HG03521 (cell line): Measurements from ENCODE around the gene SIK3.

ENCODE experiments used
- ATAC-seq: cut with Tn5 transposase; IDR thresholded peaks from one replicate; pipeline ENCODE4 v1.9.1; 2021; ENCODE audit warnings: mild to moderate bottlenecking, moderate library complexity; ENCODE audit not compliant: unreplicated experiment

SIK3 gene

GRCh38 chr11:116972691-116973090, 125.5 kb downstream of the SIK3 start:
- no peak for ATAC-seq

DNA sequence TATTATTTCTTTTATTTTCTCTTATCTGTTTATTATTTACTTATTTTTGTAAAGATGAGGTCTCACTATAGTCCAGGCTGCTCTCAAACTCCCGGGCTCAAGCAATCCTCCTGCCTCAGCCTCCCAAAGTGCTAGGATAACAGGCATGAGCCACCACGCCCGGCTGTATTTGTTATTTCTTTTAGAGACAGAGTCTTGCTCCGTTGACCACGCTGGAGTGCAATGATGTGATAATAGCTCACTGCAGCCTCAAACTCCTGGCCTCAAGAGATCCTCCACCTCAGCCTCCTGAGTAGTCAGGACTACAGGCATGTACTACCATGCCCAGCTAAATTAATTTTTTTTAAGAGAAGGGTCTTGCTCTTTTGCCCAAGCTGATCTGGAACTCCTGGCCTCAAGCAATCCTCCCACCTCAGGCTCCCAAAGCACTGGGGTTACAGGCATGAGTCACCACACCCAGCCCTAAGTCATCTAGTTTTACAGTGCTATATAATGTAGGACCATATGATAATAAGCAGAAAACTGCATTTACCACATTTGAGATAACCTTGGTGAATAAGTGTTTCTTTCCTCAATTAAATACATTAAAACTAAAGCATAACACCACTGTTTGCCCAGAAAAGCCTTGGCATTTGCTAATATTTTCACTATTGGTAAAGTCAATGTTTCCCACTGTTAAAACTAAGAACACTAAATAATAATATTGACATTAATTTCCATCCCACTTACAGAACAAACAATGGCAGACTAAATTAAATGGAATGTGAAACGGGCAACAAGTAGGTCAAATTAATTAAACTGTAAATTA, 127.5 kb downstream of the SIK3 start:
- no peak for ATAC-seq

- no peak for ATAC-seq
These were observed 128.5 kb downstream of the SIK3 start for GRCh38 chr11:116969694-116970093.

- no peak for ATAC-seq
These were observed 134.0 kb downstream of the SIK3 start for GRCh38 chr11:116964269-116964668.

- no peak for ATAC-seq
These were observed 134.4 kb downstream of the SIK3 start for GRCh38 chr11:116963813-116964212.

DNA sequence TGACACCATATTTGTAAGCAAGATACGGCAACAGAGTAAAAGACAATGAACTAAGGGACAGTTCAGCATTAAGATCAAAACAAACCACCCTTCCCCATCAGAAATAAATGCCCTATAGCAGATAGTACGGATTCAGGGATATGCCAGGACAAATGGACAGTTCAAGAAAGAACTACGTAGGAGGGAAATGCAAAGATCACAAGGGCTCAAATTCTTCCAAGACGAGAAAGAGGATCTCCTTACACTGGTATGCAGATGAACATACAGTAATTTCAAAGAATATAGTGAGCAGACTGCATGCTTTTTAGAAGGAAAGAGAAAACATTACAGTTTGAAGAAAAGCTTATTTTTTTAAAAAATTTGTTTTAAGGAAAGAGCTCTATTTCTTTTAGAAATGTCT, 136.1 kb downstream of the SIK3 start:
- no peak for ATAC-seq

DNA sequence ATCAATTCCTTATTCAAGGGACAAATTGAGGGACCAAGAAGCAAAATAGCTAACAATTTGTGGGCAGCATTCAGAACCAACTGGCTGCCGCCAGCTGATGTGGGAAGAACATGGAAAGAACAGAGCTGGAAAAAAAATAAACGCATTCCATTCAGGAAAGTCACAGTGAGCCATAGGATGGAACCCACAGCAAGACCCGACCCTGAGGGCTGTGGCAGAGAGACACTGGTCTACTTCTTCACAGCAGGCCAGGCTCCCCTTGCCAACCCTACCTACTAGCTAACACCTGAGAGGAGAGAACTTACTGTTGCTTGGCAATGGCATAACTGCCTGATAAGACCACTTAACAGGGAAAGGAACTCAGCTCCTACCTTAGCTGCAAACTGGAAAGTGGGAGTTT, 137.3 kb downstream of the SIK3 start:
- no peak for ATAC-seq

- no peak for ATAC-seq
These were observed 140.0 kb downstream of the SIK3 start for GRCh38 chr11:116958246-116958645.

- no peak for ATAC-seq
These were observed 142.3 kb downstream of the SIK3 start for GRCh38 chr11:116955949-116956348.

DNA sequence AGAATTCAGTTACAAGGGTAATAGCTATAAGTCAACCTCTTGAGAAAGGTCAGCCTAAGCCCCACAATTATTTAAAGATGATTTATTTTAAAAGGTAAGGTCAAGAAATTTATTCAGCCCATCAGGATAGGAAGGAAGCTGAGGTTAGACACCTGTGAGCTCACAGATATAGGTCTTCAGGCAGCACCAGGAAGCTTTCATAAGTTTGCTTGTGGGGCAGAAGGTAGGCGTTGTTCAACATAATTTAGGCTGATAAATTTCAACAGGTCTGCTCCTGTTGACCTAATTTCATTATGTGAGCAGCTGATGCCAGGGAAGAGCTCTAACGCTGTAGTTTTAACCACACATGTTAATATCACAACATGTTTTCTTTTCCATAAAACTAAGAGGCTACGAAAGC, 142.7 kb downstream of the SIK3 start:
- no peak for ATAC-seq

DNA sequence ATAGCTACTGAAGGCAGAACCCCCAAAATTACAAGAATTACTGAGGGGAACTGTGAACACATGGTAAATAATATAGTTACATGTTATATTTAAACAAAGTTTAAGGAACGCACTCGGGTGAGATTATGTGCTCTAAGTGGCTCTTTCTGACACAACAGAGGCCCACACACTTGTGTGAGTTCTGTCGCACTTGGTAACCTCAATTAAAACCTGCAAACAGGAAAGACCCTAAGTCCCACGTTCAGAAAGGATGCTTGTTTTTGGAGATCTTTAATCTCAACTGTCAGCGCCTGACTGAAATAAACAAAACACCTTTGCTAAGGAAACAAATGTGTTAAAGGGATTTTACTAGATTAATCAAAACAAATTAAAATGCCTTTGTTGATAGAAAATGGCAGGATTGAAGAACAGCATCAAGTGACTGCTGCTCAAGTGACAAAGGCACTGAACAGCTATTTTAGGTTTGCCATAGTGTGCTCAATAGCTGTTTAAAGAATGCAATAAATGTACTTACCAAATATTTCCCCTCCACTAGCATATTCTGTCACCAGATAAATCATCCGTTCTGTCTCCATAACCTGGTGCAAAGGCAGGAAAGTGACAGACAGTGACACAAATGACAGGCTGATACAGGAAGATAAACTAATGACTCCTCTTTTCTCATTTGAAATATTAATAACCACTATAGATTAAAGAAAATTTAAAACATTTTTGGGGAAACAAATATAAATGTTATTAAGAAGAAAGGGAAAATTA, 144.5 kb downstream of the SIK3 start:
- no peak for ATAC-seq

- ATAC-seq, result no peak
These were observed 146.5 kb downstream of the SIK3 start for GRCh38 chr11:116951762-116952161.

DNA sequence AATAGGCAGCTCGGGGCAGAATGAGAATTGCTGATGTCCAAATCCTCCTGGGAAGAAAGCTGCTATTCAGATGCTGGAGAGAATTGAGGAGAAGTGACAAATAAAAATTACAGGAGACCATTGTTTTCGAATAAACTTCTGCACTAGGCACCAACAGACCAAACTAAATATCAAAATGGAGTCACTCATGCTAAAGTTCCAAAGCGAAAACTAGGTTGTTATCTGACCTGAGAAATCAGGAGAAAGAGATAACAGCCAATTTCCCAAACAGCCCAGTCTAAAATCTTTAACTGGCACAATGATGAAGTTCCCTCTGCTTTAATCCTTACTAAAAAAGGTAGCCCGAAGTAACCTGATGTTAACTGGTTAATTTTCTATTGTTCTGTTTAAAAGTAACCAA, 148.0 kb downstream of the SIK3 start:
- ATAC-seq, result no peak

- no peak for ATAC-seq
These were observed 149.8 kb downstream of the SIK3 start for GRCh38 chr11:116948391-116948790.

DNA sequence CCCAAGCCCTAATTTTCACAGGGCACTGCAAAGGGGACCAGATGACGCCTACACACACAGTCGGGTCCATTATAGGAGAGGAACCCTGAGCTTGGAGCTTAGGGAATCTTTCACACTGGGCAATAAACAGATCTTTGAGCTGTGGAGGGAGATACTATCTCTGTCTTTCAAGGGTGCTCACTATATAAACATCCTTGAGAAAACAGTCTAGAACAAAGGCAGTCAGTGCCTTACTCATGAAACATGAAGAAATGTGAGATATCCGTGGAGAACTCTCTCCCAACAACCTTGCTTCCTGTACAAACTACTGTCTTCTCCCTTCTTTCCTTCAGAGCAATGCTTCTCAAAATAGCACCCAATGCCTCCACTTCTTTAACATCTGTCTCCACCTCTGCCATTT, 151.8 kb downstream of the SIK3 start:
- ATAC-seq, result no peak

GRCh38 chr11:116939499-116939898, 158.7 kb downstream of the SIK3 start:
- ATAC-seq, result no peak

GRCh38 chr11:116938471-116939070, 159.7 kb downstream of the SIK3 start:
- ATAC-seq, result no peak

- ATAC-seq, result no peak
These were observed 161.3 kb downstream of the SIK3 start for GRCh38 chr11:116936754-116937446.

DNA sequence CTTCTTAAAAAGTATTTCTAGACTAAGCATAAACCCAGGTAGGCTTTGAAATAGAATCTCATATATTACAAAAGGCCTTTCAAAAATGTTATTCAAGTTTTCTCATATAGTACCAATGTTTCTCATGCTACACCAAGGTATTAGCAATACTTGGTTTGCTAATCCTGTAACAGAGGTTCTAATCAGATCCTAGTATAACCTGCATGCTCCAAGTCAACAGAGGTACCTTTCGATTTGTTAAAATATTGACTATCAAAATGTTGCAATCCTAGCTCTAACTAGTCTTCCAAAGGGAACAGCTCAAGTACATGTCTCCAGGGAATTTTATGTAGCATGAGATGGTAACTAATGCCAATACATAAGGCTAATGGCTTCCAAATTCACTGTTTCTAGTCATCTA, 162.7 kb downstream of the SIK3 start:
- ATAC-seq, result no peak

GRCh38 chr11:116935089-116935488, 163.1 kb downstream of the SIK3 start:
- no peak for ATAC-seq

DNA sequence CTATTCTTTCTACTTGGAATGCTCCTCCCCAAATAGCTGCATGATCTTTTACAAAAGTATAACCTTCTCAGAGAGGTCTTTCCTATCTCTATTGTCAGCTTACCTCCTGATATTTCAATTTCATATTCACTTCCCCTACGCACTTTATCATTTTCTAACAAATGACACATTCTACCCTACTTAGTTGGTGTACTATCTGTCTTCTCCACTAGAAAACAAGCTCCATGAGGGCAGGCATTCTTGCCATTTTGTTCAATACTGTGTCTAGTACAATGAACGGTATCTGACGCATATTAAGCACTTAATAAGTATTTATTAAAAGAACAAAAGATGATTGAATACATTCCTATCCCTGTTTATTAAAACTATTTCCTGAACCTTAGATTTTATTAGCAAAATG, 164.3 kb downstream of the SIK3 start:
- no peak for ATAC-seq
